Lung microvascular endothelial cell (primary cell): Measurements from ENCODE around the gene ALOX15B. TPM values are rescaled to one million over a fixed set of nuclear protein-coding genes. Genes with fewer than 3 reads are reported as not detected.
A peak's percentile ranks its signal among the peaks of the same experiment; 100 is the strongest.

Experiments
- DNase-seq, 2 donors: peaks; one replicate each; pipeline versions ENCODE4 v3.0.0 to v3.0.0-alpha.2; 2010; ENCODE audit warnings: low read depth in 2 of 2
- total RNA-seq: library from RNA; depleted of rRNA; stranded (reverse); fragments of >200 nt; gene quantifications from 2 replicates; pipeline ENCODE4 v1.2.1, GENCODE V29; 2014

Gene ALOX15B, protein sequence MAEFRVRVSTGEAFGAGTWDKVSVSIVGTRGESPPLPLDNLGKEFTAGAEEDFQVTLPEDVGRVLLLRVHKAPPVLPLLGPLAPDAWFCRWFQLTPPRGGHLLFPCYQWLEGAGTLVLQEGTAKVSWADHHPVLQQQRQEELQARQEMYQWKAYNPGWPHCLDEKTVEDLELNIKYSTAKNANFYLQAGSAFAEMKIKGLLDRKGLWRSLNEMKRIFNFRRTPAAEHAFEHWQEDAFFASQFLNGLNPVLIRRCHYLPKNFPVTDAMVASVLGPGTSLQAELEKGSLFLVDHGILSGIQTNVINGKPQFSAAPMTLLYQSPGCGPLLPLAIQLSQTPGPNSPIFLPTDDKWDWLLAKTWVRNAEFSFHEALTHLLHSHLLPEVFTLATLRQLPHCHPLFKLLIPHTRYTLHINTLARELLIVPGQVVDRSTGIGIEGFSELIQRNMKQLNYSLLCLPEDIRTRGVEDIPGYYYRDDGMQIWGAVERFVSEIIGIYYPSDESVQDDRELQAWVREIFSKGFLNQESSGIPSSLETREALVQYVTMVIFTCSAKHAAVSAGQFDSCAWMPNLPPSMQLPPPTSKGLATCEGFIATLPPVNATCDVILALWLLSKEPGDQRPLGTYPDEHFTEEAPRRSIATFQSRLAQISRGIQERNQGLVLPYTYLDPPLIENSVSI
- total RNA-seq, result not detected in 2 replicates

DNA sequence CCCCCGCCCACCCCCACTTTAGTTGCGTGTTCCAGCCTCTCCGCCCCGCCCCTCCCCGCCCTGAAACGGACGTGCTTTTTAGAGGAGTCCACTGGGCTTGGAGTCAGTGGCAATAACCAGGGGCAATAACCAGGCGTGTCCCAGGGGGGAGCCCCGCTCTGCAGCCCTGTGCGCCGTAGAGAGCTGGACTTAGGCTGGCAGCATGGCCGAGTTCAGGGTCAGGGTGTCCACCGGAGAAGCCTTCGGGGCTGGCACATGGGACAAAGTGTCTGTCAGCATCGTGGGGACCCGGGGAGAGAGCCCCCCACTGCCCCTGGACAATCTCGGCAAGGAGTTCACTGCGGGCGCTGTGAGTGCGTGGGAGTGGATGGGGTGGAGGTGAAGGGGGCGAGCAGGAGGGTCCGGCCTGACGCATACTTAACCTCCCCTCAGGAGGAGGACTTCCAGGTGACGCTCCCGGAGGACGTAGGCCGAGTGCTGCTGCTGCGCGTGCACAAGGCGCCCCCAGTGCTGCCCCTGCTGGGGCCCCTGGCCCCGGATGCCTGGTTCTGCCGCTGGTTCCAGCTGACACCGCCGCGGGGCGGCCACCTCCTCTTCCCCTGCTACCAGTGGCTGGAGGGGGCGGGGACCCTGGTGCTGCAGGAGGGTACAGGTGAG, at the start of gene ALOX15B:
ALOX15B (plus strand) TSS at position 106 of the 657 bp plus-strand sequence; CDS start at position 203, 97 bp downstream.
- no peak for DNase-seq

DNA sequence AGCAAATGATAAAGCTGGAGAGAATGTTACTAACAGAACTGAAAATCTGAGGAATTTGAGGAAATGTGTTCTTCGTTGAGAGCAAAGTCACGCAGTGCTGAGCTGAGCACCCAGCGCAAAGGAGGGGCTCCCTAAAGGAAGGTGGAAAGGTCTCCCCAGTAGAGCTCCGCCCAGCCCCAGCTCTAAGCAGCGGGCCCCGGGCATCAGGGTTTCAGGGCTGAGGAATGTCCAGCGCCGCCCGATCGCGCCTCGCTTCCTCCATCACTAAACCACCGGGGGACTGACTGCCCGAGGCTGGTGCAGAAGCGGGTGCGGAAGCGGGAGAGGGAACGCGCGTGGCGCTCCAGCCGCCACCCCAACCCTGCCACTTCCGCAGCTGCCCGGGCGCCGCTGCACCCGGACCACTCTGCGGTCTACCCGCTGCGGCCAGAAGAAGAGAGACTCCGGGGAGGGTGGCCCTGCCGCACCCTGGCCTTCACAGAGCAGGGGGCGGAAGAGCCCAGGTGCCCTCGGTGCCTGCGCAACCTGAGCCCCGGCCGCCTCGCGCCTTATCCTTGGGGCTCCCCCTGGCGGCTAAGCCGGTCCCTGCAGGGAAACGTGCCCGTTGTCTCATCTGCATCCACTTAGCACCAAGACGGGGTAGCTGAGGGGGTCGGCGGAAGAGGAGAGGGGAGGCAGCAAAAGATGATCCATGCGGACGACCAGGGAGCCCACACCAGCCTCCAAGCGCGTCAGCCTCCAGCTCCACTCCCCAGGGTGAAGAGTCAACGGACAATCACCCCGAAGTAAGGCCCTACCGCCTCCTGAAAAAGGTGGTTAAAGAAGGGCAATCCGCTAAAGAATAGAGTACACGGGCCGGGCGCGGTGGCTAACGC, 48.8 kb upstream of the ALOX15B start:
- DNase-seq, result peak; percentile 52 to 66

DNA sequence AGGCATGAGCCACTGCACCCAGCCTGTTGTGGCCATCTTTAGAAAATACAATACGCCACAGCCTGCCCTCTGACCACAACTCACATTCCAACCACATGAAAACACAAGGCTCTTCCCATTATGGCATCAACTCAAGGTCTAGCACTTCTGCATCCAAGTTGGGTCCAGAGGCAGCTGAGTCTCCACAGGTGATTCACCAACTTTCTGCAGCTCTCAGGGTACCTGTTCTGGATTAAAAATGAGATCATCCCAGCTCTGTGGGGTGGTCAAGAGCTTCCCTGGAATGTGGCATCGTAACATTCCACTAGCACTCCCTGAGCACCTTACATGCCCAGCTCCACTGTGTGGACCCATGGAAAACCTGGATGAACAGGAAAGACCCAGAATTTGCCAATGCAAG, 46.3 kb upstream of the ALOX15B start:
- no peak for DNase-seq

DNA sequence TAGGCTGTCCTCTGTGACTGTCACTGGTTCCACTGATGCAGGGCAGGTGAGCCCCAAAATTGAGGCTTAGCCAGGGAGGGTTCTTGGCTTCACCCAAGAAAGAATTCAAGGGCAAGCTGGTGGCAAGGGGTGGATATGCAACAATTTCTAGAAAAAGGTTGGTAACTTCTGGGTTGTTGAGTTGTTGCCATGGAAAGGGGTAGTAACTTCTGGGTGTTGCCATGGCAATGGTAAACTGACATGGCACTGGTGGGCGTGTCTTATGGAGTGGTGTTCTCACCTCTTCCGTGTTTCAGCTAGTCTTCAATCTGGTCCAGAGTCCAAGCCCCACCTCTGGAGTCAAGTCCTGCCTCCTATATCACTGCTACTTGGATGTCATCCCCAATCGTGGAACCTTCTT, 45.9 kb upstream of the ALOX15B start:
- no peak for DNase-seq

DNA sequence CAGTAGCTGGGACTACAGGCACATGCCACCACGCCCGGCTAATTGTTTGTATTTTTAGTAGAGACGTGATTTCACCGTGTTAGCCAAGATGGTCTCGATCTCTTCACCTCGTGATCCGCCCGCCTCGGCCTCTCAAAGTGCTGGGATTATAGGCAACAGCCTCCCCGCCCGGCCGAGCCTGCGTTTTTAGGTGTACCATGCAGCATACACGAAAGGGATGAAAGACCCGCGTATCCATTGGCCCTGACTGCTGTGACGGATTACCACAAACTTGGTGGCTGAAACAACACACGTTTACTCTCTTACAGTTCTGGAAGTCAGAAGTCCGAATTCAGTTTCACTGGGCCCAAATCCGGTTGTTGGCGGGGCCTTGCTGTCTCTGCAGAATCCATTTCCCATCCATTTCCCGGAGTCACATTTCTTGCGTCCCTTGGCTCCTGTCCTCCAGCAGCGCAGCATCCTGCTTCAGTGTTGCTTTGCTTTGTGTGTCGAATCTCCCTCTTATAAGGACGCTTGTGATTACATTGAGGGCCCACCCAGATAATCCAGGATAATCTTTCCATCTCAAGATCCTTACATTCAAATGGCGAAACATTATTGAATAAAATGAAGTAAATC, 44.8 kb upstream of the ALOX15B start:
- DNase-seq, result no peak

DNA sequence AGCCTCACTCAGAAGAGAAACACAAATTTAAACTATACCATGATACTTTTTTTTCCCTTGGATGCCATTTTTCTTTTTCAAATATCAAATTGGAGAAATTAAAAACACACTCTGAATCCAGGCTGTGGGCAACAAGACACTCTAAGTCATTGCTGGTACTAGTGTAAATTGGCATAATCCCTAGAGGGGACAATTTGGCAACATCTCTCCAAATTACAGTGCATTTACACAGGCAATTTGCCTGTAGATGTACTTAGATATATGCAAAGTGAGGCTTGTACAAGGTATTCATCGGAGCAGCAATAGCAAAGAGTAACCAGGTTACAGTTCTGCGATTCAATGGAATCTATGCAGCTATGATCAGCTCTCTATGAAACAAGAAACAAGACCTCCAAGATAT, 43.1 kb upstream of the ALOX15B start:
- DNase-seq, result no peak

DNA sequence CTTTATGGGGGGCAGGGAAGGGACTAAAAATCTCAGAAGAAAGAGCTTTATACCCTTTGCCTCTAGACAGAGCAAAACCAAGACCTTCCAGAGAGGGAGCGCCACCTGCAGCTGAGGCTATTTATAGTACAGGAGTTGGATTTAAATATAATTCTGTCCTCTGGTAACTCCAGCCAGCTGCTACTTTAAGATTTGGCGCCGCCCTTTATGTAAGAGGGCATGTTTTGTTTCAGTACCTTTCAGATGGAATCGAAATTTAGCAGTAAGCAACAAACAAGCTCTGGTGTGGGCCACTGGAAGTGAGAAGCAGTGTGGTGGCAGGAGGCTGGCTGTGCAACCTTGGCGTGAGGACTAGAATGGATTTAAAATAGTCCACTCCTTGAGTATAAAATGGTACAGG, 41.7 kb upstream of the ALOX15B start:
- peak; percentile 22 to 25 for DNase-seq

DNA sequence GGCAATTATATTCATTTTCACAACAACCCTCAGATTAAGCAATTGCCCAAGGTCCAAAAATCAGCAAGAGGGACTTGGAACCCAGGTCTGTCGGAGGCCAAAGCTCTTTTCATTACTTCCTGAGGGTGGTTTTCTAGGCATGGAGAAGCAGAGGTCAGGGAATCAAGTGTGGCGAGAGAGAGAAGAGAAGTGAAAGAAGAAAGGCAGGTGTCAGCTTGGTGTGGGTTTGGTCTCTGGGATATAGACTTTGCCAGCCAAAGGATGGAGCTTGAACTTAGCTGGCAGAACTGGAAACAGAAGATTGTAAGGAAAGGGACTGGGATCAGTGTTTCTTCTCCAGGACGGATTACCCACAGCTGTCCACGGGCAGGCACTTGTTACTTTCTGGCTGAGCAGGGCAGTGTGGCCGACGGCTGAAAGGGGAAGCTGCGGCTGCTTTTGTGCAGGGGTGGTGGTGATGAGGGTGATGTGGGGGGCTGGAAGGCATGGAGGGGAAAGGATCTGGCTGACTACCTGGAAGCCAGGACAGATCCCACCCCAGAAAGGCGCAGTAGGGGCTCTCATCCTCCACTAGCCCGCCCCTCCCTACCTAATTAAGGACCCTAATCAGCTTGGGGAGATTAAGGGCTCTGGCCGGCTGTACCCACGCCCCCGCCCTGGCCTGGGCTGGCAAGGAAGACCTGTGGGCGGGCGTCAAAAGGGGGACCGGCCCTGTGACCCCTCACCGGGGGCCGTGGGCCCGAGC, 36.7 kb upstream of the ALOX15B start, which contains the start of gene GUCY2D:
GUCY2D (plus strand) TSS at position 640 of the 745 bp plus-strand sequence. CDS start 433 bp downstream, outside the sequence.
- no peak for DNase-seq

DNA sequence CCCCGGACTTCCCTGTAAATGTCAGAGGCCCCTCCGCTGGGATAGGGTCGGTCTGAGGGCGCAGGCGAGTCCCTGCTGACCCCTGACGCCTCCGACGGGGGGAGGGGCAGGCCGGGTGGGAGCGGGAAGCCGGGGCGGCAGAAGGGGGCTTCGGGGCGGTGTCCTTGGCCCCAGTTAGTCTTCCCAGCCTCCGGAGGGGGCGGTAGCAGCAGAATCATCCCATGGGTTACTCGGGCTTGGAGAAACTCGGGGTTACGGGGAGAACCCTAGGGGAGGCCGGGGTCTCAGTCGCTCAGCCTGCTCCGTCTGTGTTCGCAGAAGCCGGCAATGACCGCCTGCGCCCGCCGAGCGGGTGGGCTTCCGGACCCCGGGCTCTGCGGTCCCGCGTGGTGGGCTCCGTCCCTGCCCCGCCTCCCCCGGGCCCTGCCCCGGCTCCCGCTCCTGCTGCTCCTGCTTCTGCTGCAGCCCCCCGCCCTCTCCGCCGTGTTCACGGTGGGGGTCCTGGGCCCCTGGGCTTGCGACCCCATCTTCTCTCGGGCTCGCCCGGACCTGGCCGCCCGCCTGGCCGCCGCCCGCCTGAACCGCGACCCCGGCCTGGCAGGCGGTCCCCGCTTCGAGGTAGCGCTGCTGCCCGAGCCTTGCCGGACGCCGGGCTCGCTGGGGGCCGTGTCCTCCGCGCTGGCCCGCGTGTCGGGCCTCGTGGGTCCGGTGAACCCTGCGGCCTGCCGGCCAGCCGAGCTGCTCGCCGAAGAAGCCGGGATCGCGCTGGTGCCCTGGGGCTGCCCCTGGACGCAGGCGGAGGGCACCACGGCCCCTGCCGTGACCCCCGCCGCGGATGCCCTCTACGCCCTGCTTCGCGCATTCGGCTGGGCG, 35.9 kb upstream of the ALOX15B start:
- DNase-seq, result peak in 1 of 2 donors; percentile 19

DNA sequence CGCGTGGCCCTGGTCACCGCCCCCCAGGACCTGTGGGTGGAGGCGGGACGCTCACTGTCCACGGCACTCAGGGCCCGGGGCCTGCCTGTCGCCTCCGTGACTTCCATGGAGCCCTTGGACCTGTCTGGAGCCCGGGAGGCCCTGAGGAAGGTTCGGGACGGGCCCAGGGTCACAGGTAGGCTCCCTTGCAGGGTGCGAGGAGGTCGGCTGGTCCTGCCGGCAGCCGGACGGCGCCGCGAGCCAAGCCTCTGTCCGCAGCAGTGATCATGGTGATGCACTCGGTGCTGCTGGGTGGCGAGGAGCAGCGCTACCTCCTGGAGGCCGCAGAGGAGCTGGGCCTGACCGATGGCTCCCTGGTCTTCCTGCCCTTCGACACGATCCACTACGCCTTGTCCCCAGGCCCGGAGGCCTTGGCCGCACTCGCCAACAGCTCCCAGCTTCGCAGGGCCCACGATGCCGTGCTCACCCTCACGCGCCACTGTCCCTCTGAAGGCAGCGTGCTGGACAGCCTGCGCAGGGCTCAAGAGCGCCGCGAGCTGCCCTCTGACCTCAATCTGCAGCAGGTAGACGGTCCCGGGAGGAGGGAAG, 35.2 kb upstream of the ALOX15B start:
- DNase-seq, result no peak

DNA sequence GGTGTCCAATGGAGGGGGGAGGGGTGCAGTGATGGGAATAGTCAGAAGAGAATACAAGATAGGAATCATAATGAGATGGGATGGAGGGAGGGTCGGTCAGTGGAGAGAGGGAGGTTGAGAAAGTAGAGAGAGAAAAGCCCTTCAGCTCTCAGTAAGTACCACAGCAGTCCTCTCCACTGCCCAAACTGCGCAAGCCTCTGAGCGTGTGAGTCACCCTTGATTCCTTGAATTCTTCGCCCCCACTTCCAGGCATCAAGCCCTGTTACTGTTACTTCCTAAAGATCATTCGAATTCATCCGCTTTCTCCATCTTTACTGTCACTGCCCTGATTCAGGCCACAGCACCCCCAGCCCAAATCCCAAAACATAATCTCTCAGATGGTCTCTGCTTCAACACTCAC, 34.0 kb upstream of the ALOX15B start:
- DNase-seq, result no peak

DNA sequence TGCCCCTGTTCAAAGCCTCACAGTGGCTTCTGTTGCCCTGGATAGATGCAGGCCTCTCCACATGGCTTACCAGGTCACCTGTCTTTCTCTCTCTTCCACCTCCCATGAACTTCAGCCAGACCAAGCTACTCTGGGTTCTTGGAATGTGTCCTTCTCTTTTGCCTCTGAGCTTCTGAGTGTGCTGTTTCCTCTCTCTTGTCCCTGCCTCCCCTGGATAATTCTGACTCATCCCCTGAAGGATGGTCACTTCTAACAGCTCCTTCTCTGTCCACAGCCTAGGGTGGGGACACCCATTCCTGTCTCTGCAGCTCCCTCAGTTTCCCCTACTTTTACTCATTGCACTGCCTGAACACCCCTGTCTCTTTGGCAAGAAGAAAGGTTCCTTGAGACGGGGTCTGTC, 33.5 kb upstream of the ALOX15B start:
- DNase-seq, result no peak

DNA sequence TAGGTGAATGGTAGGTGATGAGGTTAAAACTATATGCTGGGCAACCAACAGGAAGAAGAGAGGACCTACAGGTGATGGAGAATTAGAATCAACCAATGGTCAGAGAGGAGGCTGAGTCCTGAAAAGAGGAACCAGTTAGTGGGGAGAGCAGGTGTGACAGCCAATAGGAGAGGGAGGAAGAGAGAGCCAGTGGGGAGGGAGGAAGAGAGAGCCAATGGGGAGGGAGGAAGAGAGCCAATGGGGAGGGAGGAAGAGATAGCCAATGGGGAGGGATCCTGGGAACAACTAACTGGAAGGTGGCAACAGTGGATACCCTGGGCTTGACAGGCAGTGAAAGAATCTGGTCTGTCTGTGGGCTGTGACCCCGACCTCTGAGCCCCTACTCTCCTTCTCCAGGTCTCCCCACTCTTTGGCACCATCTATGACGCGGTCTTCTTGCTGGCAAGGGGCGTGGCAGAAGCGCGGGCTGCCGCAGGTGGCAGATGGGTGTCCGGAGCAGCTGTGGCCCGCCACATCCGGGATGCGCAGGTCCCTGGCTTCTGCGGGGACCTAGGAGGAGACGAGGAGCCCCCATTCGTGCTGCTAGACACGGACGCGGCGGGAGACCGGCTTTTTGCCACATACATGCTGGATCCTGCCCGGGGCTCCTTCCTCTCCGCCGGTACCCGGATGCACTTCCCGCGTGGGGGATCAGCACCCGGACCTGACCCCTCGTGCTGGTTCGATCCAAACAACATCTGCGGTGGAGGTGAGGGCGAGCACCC, 32.7 kb upstream of the ALOX15B start:
- no peak for DNase-seq

DNA sequence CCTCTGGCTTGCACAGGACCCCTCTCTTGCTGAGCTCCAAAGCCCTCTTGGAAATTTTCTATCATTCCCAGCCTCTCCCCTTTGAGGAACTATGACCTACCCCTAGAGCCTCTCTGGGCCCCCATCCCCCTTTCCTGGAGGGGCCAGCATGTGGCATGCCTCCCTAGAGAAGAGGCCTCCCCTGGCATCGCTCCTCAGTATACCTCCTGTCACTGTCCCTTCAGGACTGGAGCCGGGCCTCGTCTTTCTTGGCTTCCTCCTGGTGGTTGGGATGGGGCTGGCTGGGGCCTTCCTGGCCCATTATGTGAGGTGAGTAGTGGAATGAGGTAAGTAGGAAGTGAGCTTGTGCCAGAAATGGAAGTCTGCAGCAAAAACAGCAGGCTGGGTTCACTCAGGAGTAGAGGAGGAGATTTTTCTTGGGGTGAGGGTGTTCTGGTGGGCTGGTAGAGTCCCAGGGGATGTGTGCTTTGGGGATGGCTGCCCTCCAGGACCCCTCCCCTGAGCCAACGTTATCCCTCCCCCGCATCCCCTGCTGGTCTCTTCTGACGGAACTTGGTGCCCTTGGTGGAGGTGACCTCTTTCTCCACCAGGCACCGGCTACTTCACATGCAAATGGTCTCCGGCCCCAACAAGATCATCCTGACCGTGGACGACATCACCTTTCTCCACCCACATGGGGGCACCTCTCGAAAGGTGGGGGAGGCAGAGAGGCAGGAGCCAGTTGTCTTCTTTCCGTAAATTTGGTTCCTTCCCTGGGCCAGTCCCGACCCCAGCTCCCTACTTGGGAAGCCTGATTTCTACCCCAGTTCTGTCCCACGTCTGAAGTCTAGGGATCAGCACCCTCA, 31.8 kb upstream of the ALOX15B start:
- DNase-seq, result no peak

DNA sequence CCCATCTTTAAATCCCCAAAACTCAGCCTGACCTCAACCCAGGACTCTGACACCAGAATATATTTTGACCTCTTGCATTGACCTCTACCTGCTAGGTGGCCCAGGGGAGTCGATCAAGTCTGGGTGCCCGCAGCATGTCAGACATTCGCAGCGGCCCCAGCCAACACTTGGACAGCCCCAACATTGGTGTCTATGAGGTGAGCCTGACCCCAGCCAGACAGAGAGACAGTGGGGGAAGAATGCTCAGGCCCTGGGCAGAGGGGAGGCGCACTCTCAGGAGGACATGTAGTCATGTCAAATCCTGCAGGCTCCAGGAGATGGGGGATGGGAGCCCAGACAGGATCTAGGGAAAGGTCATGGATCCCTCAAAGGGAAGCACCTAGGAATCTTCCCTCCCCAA, 31.0 kb upstream of the ALOX15B start:
- no peak for DNase-seq

DNA sequence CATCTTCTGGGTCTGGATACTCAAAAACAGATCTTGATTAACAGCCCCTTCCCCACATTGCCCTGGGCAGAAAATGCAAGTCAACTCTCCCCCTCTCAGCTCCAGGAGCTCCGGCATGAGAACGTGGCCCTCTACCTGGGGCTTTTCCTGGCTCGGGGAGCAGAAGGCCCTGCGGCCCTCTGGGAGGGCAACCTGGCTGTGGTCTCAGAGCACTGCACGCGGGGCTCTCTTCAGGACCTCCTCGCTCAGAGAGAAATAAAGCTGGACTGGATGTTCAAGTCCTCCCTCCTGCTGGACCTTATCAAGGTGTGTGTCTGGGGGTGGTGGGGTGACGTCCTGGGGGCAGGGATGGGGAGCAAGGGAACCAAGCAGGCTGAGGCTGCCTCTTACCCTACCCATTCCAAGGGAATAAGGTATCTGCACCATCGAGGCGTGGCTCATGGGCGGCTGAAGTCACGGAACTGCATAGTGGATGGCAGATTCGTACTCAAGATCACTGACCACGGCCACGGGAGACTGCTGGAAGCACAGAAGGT, 26.7 kb upstream of the ALOX15B start:
- DNase-seq, result no peak
